ENCODE results near the gene CRIM1. TPM values are rescaled to one million over a fixed set of nuclear protein-coding genes. Genes with fewer than 3 reads are reported as not detected.

Gene CRIM1
- total RNA-seq, 2 donors from 2014 or later, result 55.7 to 90.7 TPM

DNA sequence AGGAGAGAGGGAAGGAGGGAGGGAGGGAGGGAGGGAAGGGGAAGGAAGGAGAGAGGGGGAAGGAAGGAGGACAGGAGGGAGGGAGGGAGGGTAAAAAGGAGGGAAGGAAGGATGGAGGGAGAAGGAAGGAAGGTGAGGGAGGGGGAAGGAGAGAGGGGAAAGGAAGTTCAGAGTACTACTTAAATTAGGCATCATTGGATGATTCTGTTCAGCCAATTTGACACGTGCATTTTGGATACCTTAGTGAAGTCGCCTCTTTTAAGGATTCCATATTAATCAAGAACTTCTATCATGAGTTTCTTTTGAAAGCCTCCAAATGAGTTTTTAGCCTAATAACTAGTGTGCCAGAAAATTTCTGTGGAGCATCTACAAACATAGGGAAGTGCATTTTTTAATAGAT, 179.5 kb downstream of the CRIM1 start:
- Histone ChIP-seq H3K4me1 (no peaks in the 10 kb centered on the region), H3K36me3 (no peaks in the 10 kb centered on the region), H3K27me3 (no peaks in the 10 kb centered on the region), H3K9ac (ENCODE audit: low read depth in 2 of 2, low read length in 2 of 2) (no peak overlapping the region), H3K4me3 (no peak overlapping the region), H3K9me3 (no peaks in the 10 kb centered on the region), H3K27ac (no peak overlapping the region)
- intact Hi-C loops (cut with DNase I), result no loop called here
- DNase-seq, result no peak
- TF ChIP-seq, protein P1, sequence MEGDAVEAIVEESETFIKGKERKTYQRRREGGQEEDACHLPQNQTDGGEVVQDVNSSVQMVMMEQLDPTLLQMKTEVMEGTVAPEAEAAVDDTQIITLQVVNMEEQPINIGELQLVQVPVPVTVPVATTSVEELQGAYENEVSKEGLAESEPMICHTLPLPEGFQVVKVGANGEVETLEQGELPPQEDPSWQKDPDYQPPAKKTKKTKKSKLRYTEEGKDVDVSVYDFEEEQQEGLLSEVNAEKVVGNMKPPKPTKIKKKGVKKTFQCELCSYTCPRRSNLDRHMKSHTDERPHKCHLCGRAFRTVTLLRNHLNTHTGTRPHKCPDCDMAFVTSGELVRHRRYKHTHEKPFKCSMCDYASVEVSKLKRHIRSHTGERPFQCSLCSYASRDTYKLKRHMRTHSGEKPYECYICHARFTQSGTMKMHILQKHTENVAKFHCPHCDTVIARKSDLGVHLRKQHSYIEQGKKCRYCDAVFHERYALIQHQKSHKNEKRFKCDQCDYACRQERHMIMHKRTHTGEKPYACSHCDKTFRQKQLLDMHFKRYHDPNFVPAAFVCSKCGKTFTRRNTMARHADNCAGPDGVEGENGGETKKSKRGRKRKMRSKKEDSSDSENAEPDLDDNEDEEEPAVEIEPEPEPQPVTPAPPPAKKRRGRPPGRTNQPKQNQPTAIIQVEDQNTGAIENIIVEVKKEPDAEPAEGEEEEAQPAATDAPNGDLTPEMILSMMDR (IDR thresholded peaks at IDR 0.05), result no peak

DNA sequence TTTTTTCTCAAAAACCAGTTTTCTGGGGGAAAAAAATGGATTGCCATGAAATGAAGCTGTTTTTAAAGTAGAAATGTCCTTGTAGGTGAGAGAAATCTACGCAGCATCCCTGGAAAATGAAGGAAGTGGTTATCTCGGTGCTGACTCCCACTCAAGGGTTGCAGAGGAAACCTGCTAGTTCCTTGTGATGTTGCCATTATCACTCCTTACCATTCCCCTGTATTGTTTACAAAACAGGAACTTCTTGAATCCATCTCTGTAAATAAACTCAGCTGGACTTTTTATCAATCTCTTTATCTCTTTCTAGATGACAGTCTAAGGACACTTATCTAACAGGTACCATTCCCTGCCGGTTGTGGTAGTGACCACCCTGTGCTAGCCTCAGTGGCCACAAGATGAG, 181.2 kb downstream of the CRIM1 start:
- no peaks in the 10 kb centered on the region for H3K36me3 ChIP-seq

DNA sequence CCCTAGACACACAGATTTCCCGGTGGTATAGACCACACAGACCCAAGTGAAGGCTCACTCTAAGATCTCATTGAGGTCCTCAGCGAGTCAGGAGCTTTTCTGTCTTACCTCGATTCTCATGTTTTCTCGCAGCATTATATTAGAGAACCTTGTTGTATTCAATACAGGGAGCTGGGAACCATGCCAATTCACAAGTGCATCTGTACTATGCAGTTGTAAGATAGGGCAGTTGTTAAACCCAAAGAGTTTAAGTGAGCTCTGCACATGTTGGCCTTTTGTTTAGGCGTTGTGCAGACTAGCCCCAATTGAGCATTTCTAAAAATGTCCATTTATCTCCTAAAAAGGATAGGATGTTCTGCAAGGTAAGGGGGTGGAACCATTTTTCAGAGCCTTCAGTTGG, 182.8 kb downstream of the CRIM1 start:
- H3K9ac ChIP-seq (ENCODE audit: low read depth in 2 of 2, low read length in 2 of 2), result no peak overlapping the region
- DNase-seq, result no peak
- TF ChIP-seq, protein P1 (IDR thresholded peaks at IDR 0.05), result no peak
- no peak overlapping the region for H3K4me3 ChIP-seq
- no peak overlapping the region for H3K27ac ChIP-seq
- no peaks in the 10 kb centered on the region for H3K4me1 ChIP-seq
- no peaks in the 10 kb centered on the region for H3K36me3 ChIP-seq
- intact Hi-C loops (cut with DNase I), result no loop called here
- H3K27me3 ChIP-seq, result no peaks in the 10 kb centered on the region
- no peaks in the 10 kb centered on the region for H3K9me3 ChIP-seq

More for the DNA sequence above, 181.2 kb downstream of the CRIM1 start:
- TF ChIP-seq, protein P1 (IDR thresholded peaks at IDR 0.05), result no peak
- H3K4me3 ChIP-seq, result no peak overlapping the region
- H3K9ac ChIP-seq (ENCODE audit: low read depth in 2 of 2, low read length in 2 of 2), result no peak overlapping the region
- H3K27me3 ChIP-seq, result no peaks in the 10 kb centered on the region
- H3K4me1 ChIP-seq, result no peaks in the 10 kb centered on the region
- no peak overlapping the region for H3K27ac ChIP-seq
- no peaks in the 10 kb centered on the region for H3K9me3 ChIP-seq
- intact Hi-C loops (cut with DNase I), result no loop called here
- no peak for DNase-seq

DNA sequence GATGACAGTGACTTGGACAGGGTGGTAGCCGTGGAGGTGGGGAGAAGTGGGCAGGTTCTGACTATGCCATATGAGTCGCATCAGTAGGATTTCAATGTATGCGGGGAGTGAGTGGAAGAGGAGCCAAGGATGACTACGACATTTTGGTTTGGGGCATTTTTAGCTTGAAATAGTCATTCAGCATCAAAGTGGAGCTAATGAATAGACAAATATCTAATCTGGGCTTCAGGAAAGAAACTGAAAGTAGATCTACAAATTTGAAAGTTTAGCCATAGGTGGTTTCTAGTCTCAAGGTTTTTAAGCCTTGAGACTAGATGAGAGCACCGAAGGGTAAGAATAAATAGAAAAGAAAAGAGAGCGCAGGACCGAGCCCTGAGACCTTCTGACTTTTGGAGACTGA, 184.1 kb downstream of the CRIM1 start:
- intact Hi-C loops (cut with DNase I), result loop anchor here (10.0 kb wide), 1 partner anchor 125 kb away; no protein-coding TSS in a partner anchor
- TF ChIP-seq, protein P1 (IDR thresholded peaks at IDR 0.05), result no peak
- no peaks in the 10 kb centered on the region for H3K4me1 ChIP-seq
- no peak for DNase-seq
- H3K9me3 ChIP-seq, result no peaks in the 10 kb centered on the region
- no peaks in the 10 kb centered on the region for H3K27me3 ChIP-seq
- no peaks in the 10 kb centered on the region for H3K36me3 ChIP-seq
- no peak overlapping the region for H3K9ac ChIP-seq (ENCODE audit: low read depth in 2 of 2, low read length in 2 of 2)
- H3K27ac ChIP-seq, result no peak overlapping the region
- H3K4me3 ChIP-seq, result no peak overlapping the region

DNA sequence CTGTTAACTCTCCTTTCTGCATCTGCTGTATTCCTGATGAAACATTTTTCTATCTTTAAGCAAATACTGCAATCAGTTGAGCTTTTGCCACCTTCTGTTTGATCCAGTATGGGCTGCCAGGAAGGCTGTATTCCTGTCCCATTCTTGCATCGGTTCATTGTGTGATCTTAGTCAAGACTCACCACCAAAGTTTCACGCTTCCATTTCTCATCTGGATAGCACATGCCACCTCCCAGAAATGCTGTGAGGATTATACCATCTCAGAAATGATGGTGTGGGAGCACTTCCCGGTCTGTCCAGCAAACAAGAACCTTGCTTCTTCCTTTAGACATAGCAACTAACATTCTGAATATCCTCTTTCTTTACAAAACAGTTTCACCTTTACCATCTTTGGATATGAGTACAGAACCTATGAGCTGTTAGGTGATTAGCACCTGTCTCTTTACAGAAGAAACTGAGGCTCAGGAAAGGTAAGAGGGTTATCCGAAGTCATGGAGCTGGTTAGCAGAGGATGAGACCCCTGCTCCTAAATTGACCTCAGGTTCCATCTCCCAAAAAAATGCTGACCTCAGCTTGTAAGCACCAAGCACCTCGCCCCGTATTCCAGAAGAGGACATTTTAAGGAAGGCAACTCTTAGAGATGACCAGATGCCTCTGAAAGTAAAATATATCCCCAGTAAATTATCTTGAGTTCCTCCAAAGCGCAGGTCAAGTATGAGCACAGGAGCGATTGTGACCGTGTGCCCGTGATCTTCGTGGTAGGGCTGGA, 185.6 kb downstream of the CRIM1 start:
- DNase-seq, result no peak
- TF ChIP-seq, protein P1 (IDR thresholded peaks at IDR 0.05), result no peak
- H3K36me3 ChIP-seq, result no peaks in the 10 kb centered on the region
- no peaks in the 10 kb centered on the region for H3K9me3 ChIP-seq
- no peak overlapping the region for H3K9ac ChIP-seq (ENCODE audit: low read depth in 2 of 2, low read length in 2 of 2)
- no peak overlapping the region for H3K4me3 ChIP-seq
- no peaks in the 10 kb centered on the region for H3K4me1 ChIP-seq
- no peak overlapping the region for H3K27ac ChIP-seq
- intact Hi-C loops (cut with DNase I), result loop anchor here (10.0 kb wide), 1 partner anchor 124 kb away; no protein-coding TSS in a partner anchor
- no peaks in the 10 kb centered on the region for H3K27me3 ChIP-seq
